GM12891 (cell line): ENCODE results near the gene BCL2L14.

ENCODE experiments used
- POLR2A ChIP-seq: IDR thresholded peaks from 2 replicates; pipeline ENCODE4 v1.6.1; 2011; ENCODE audit warnings: low read depth, low read length, control low read depth
- POLR2AphosphoS5 ChIP-seq: IDR thresholded peaks from 2 replicates; pipeline ENCODE4 v1.6.1; 2011; ENCODE audit warnings: low read depth, low read length, control low read depth
- SPI1 ChIP-seq: IDR thresholded peaks from 2 replicates; pipeline ENCODE4 v1.6.1; 2011; ENCODE audit warnings: low read depth, low read length, control low read depth

DNA sequence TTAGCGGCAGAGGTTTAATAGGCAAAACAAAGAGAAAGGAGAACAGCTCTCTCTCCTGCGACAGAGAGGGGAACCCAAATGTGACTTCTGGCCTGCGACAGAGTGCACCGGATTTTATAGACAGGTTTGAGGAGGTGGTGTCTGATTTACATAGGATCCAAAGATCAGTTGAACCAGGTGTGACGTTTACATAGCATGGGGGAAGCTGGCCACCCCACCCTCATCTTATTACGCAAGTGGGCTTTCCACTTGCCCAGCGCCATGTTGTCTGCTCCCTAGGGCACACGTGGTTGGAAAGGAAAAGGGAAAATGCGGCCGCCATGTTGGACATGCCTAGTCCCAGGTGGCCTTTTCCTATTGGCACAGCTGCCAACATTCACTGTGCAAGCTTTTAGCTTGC is 17.4 kb downstream of the BCL2L14 start:
- TF ChIP-seq SPI1 (no peak), POLR2A (no peak), POLR2AphosphoS5 (no peak)
